WTC11 (cell line): ENCODE results near the gene PIK3C2G. TPM values are rescaled to one million over a fixed set of nuclear protein-coding genes. Genes with fewer than 3 reads are reported as not detected.

ENCODE experiments used
- ATAC-seq: fragments of 200-7000 bp; cut with Tn5 transposase; 2 replicates; pipeline ENCODE4 v1.10.0; 2021; ENCODE audit warnings: mild to moderate bottlenecking, moderate library complexity
- CTCF ChIA-PET: fragments of 300-600 bp; sonication (Branson Sonifier 250); formaldehyde crosslinking; loops from one replicate; lab custom pipeline; 2021; ENCODE audit warnings: antibody characterized with exemption; lab: Charles Lee
- POLR2A ChIA-PET: fragments of 350-600 bp; sonication (Branson Sonifier 250); formaldehyde crosslinking; loops from one replicate; lab custom pipeline; 2021; ENCODE audit warnings: antibody characterized with exemption; lab: Charles Lee
- DNase-seq: peaks from one replicate; pipeline ENCODE4 v3.0.0; 2021; ENCODE audit warnings: low spot score
- H3K27ac Mint-ChIP-seq: 2 replicates; pipeline ENCODE4 v1.8.0; 2021; ENCODE audit warnings: mixed read lengths
- H3K27me3 Mint-ChIP-seq: 2 replicates; pipeline ENCODE4 v1.8.0; 2021; ENCODE audit warnings: low read depth, mild to moderate bottlenecking, moderate library complexity, mixed read lengths
- H3K36me3 Mint-ChIP-seq: 2 replicates; pipeline ENCODE4 v1.8.0; 2021; ENCODE audit warnings: mixed read lengths
- H3K4me1 Mint-ChIP-seq: 2 replicates; pipeline ENCODE4 v1.8.0; 2022; ENCODE audit warnings: mixed read lengths
- H3K4me3 Mint-ChIP-seq: 2 replicates; pipeline ENCODE4 v1.8.0; 2021; ENCODE audit warnings: mild to moderate bottlenecking, moderate library complexity, mixed read lengths
- H3K9me3 Mint-ChIP-seq: 2 replicates; pipeline ENCODE4 v1.8.0; 2021; ENCODE audit warnings: mixed read lengths
- CREB1 ChIP-seq: sonication (generic); formaldehyde crosslinking; IDR thresholded peaks from 2 replicates; pipeline ENCODE4 v1.8.0; 2023; ENCODE audit warnings: mild to moderate bottlenecking, missing genetic modification reagents
- GRHL2 ChIP-seq: fragments of 250-450 bp; sonication (Bioruptor Pico); IDR thresholded peaks from 2 replicates; pipeline ENCODE4 v1.8.0; 2022; ENCODE audit warnings: mild to moderate bottlenecking, moderate library complexity; ENCODE audit not compliant: insufficient replicate concordance, severe bottlenecking
- HMGA2 ChIP-seq: fragments of 250-450 bp; sonication (Bioruptor Pico); IDR thresholded peaks from 2 replicates; pipeline ENCODE4 v1.4.0; 2021; ENCODE audit warnings: mild to moderate bottlenecking, moderate library complexity
- KAT7 ChIP-seq: sonication (generic); formaldehyde crosslinking; IDR thresholded peaks from 2 replicates; pipeline ENCODE4 v1.8.1; 2023; ENCODE audit warnings: missing genetic modification reagents, mild to moderate bottlenecking, borderline replicate concordance
- PRRX2 ChIP-seq: fragments of 250-450 bp; sonication (Bioruptor Pico); IDR thresholded peaks from 2 replicates; pipeline ENCODE4 v1.8.0; 2021; ENCODE audit warnings: mild to moderate bottlenecking
- TEAD4 ChIP-seq: sonication (generic); formaldehyde crosslinking; IDR thresholded peaks from 2 replicates; pipeline ENCODE4 v1.8.0; 2022; ENCODE audit warnings: mild to moderate bottlenecking, missing genetic modification reagents
- ZNF396 ChIP-seq: fragments of 250-450 bp; sonication (Bioruptor Pico); IDR thresholded peaks from 2 replicates; pipeline ENCODE4 v1.8.0; 2021; ENCODE audit warnings: mild to moderate bottlenecking, moderate library complexity, borderline replicate concordance
- ZNF423 ChIP-seq: fragments of 250-450 bp; sonication (Bioruptor Pico); IDR thresholded peaks from 2 replicates; pipeline ENCODE4 v2.1.2; 2022; ENCODE audit warnings: mild to moderate bottlenecking, moderate library complexity
- total RNA-seq: library from RNA; stranded (reverse); gene quantifications from 3 replicates; pipeline ENCODE4 v1.2.3, GENCODE V29; 2021
- TF ChIP-seq, protein P1 (sequence below): sonication (generic); formaldehyde crosslinking; IDR thresholded peaks from 2 replicates; pipeline ENCODE4 v1.8.1; 2023; ENCODE audit warnings: mild to moderate bottlenecking, moderate library complexity, missing genetic modification reagents
- TF ChIP-seq, protein P2 (sequence below): sonication (generic); formaldehyde crosslinking; IDR thresholded peaks from 2 replicates; pipeline ENCODE4 v1.8.0; 2022; ENCODE audit warnings: missing genetic modification reagents
- TF ChIP-seq, protein P3 (sequence below): sonication (generic); formaldehyde crosslinking; IDR thresholded peaks from 2 replicates; pipeline ENCODE4 v1.8.0; 2023; ENCODE audit warnings: missing genetic modification reagents, mild to moderate bottlenecking, borderline replicate concordance
- TF ChIP-seq, protein P4 (sequence below): fragments of 250-450 bp; sonication (Bioruptor Pico); IDR thresholded peaks from 2 replicates; pipeline ENCODE4 v1.9.0; 2021; ENCODE audit warnings: moderate library complexity, mild to moderate bottlenecking, inconsistent platforms, borderline replicate concordance
- TF ChIP-seq, protein P5 (sequence below): sonication (generic); formaldehyde crosslinking; IDR thresholded peaks from 2 replicates; pipeline ENCODE4 v1.8.1; 2022; ENCODE audit warnings: mild to moderate bottlenecking, missing genetic modification reagents, moderate library complexity, borderline replicate concordance

Gene PIK3C2G
- total RNA-seq, 1 experiment from 2014 or later: not detected

DNA sequence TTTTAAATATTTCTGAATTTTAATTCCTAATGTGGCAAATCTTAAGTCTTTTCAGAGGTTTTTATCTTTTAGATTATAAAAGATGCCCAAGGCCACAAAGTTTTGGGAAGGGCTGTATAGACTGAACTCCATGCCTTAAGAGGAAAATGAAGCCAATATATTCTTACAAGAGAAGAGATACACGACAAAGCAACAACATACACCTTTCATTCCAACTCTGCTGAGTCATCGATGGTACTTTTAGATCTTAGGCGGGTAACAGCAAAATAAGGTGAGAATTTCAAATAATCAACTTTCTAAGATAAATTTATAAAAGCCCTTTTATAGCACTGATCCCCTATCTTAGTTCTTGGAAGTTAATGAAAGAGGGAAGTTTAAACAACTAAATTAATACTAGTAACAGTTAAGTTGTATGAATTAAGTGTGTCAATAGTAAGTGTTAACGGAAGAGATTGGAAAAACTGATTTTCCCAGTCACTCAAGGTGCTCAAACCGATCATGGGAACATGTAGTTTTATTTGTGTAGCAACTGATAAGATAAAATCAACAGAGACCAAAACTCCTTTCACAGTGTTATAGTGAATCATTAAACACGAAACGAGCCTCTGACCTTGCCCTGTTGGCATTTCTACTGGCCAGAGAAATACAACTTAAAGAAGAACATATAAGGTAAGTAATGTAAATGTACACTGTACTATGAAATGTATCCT, 18.8 kb upstream of the PIK3C2G start:
- Mint-ChIP-seq H3K27ac (no peak overlapping the region), H3K36me3 (no peaks in the 10 kb centered on the region), H3K27me3 (no peaks in the 10 kb centered on the region), H3K4me1 (peaks cover 5% of the 10 kb centered on the region), H3K4me3 (no peak overlapping the region), H3K9me3 (peaks cover 3% of the 10 kb centered on the region)
- ChIA-PET CTCF (no interaction called here), POLR2A (no interaction called here)
- TF ChIP-seq CREB1 (CRISPR knock-in tag) (no peak), ZNF423 (CRISPR knock-in tag) (no peak), PRRX2 (CRISPR knock-in tag) (no peak), HMGA2 (no peak), KAT7 (CRISPR knock-in tag) (no peak), ZNF396 (CRISPR knock-in tag) (no peak), TEAD4 (CRISPR knock-in tag) (no peak), GRHL2 (CRISPR knock-in tag) (no peak)
- TF ChIP-seq, protein P1, sequence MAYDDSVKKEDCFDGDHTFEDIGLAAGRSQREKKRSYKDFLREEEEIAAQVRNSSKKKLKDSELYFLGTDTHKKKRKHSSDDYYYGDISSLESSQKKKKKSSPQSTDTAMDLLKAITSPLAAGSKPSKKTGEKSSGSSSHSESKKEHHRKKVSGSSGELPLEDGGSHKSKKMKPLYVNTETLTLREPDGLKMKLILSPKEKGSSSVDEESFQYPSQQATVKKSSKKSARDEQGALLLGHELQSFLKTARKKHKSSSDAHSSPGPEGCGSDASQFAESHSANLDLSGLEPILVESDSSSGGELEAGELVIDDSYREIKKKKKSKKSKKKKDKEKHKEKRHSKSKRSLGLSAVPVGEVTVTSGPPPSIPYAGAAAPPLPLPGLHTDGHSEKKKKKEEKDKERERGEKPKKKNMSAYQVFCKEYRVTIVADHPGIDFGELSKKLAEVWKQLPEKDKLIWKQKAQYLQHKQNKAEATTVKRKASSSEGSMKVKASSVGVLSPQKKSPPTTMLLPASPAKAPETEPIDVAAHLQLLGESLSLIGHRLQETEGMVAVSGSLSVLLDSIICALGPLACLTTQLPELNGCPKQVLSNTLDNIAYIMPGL (CRISPR knock-in tag): no peak
- TF ChIP-seq, protein P2, sequence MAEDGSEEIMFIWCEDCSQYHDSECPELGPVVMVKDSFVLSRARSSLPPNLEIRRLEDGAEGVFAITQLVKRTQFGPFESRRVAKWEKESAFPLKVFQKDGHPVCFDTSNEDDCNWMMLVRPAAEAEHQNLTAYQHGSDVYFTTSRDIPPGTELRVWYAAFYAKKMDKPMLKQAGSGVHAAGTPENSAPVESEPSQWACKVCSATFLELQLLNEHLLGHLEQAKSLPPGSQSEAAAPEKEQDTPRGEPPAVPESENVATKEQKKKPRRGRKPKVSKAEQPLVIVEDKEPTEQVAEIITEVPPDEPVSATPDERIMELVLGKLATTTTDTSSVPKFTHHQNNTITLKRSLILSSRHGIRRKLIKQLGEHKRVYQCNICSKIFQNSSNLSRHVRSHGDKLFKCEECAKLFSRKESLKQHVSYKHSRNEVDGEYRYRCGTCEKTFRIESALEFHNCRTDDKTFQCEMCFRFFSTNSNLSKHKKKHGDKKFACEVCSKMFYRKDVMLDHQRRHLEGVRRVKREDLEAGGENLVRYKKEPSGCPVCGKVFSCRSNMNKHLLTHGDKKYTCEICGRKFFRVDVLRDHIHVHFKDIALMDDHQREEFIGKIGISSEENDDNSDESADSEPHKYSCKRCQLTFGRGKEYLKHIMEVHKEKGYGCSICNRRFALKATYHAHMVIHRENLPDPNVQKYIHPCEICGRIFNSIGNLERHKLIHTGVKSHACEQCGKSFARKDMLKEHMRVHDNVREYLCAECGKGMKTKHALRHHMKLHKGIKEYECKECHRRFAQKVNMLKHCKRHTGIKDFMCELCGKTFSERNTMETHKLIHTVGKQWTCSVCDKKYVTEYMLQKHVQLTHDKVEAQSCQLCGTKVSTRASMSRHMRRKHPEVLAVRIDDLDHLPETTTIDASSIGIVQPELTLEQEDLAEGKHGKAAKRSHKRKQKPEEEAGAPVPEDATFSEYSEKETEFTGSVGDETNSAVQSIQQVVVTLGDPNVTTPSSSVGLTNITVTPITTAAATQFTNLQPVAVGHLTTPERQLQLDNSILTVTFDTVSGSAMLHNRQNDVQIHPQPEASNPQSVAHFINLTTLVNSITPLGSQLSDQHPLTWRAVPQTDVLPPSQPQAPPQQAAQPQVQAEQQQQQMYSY (CRISPR knock-in tag): no peak
- TF ChIP-seq, protein P3, sequence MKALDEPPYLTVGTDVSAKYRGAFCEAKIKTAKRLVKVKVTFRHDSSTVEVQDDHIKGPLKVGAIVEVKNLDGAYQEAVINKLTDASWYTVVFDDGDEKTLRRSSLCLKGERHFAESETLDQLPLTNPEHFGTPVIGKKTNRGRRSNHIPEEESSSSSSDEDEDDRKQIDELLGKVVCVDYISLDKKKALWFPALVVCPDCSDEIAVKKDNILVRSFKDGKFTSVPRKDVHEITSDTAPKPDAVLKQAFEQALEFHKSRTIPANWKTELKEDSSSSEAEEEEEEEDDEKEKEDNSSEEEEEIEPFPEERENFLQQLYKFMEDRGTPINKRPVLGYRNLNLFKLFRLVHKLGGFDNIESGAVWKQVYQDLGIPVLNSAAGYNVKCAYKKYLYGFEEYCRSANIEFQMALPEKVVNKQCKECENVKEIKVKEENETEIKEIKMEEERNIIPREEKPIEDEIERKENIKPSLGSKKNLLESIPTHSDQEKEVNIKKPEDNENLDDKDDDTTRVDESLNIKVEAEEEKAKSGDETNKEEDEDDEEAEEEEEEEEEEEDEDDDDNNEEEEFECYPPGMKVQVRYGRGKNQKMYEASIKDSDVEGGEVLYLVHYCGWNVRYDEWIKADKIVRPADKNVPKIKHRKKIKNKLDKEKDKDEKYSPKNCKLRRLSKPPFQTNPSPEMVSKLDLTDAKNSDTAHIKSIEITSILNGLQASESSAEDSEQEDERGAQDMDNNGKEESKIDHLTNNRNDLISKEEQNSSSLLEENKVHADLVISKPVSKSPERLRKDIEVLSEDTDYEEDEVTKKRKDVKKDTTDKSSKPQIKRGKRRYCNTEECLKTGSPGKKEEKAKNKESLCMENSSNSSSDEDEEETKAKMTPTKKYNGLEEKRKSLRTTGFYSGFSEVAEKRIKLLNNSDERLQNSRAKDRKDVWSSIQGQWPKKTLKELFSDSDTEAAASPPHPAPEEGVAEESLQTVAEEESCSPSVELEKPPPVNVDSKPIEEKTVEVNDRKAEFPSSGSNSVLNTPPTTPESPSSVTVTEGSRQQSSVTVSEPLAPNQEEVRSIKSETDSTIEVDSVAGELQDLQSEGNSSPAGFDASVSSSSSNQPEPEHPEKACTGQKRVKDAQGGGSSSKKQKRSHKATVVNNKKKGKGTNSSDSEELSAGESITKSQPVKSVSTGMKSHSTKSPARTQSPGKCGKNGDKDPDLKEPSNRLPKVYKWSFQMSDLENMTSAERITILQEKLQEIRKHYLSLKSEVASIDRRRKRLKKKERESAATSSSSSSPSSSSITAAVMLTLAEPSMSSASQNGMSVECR: no peak
- TF ChIP-seq, protein P4, sequence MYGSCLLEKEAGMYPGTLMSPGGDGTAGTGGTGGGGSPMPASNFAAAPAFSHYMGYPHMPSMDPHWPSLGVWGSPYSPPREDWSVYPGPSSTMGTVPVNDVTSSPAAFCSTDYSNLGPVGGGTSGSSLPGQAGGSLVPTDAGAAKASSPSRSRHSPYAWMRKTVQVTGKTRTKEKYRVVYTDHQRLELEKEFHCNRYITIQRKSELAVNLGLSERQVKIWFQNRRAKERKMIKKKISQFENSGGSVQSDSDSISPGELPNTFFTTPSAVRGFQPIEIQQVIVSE (CRISPR knock-in tag): no peak
- TF ChIP-seq, protein P5, sequence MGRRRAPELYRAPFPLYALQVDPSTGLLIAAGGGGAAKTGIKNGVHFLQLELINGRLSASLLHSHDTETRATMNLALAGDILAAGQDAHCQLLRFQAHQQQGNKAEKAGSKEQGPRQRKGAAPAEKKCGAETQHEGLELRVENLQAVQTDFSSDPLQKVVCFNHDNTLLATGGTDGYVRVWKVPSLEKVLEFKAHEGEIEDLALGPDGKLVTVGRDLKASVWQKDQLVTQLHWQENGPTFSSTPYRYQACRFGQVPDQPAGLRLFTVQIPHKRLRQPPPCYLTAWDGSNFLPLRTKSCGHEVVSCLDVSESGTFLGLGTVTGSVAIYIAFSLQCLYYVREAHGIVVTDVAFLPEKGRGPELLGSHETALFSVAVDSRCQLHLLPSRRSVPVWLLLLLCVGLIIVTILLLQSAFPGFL (CRISPR knock-in tag): no peak
- DNase-seq (no peak), ATAC-seq (no peak)
